ENCODE results near the gene COX15. TPM values are rescaled to one million over a fixed set of nuclear protein-coding genes. Genes with fewer than 3 reads are reported as not detected.

Gene COX15
- total RNA-seq, 2 experiments from 2014 or later = 18.5 to 55.2 TPM

GRCh38 chr10:99709480-99710229 is 22.3 kb downstream of the COX15 start:
- no peak for TF ChIP-seq CTCF (conservative IDR thresholded peaks at IDR 0.05; ENCODE audit: low read length)
- no peak for TF ChIP-seq EZH2phosphoT487 (IDR thresholded peaks at IDR 0.05; ENCODE audit: borderline replicate concordance, low read depth, low read length)
- no peaks in the 10 kb centered on the region for H3K9me3 ChIP-seq (ENCODE audit: low read length)
- intact Hi-C loops (cut with micrococcal nuclease; ENCODE audit: unreplicated experiment) = loop anchor here (5.0 to 10.0 kb wide), 2 partner anchors 147 to 315 kb away; no protein-coding TSS in a partner anchor
- H3K9me2 ChIP-seq (ENCODE audit: insufficient read depth, low read length) = no peaks in the 10 kb centered on the region
- ChIA-PET POLR2A (no interaction called here), CTCF (ENCODE audit: unreplicated experiment) (no interaction called here)
- H3K4me1 ChIP-seq (ENCODE audit: insufficient read depth, low read length, poor library complexity, severe bottlenecking) = no peaks in the 10 kb centered on the region
- BruUV-seq (replicated peaks) = no TSS peak
- H3K79me2 ChIP-seq (ENCODE audit: insufficient read depth, low read depth, low read length) = no peaks in the 10 kb centered on the region
- no peak overlapping the region for H2AFZ ChIP-seq (ENCODE audit: low read length)
- no peak overlapping the region for H3K27ac ChIP-seq (ENCODE audit: low read depth, low read length, poor library complexity, severe bottlenecking)
- no peak overlapping the region for H3K4me3 ChIP-seq (ENCODE audit: low read depth, low read length, poor library complexity, severe bottlenecking)
- DNase-seq (ENCODE audit: low spot score) = no peak
- H4K20me1 ChIP-seq (ENCODE audit: insufficient read depth, low read length) = no peaks in the 10 kb centered on the region
- H3K4me2 ChIP-seq (ENCODE audit: low read length) = no peak overlapping the region
- H3K36me3 ChIP-seq (ENCODE audit: insufficient read depth, low read length) = peaks cover 27% of the 10 kb centered on the region; the same call in 1 of the 2 replicates

DNA sequence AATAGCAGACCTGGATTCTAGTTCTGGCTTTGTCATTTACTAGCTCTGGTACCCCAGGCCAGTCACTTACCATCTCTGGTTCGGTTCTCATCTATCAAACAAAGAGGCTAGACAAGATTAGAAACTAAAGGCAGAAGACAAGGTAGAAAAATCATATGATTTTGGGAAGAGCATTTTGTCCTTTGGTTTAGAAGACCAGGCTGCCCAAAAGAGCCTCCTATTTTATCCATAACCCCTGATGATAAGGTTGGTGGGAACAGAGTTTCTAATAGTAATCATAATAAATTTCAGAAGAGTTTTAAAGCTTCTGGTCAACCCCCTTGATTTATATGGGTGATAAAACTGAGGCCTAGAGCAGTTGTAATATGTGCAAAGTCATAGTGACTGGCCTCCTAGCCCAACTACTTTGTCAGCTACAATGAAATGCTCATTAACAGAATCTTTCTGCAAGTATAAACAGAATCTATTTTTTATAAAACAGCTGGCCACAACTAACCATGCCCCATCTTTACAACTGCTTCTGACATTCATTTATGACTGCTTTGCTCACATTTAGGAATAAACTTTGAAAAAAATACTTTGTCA is 23.4 kb downstream of the COX15 start:
- BruUV-seq (replicated peaks) = no TSS peak
- TF ChIP-seq EZH2phosphoT487 (IDR thresholded peaks at IDR 0.05; ENCODE audit: borderline replicate concordance, low read depth, low read length) = no peak
- H3K36me3 ChIP-seq (ENCODE audit: insufficient read depth, low read length) = peaks cover 16% of the 10 kb centered on the region; the same call in 1 of the 2 replicates
- no peaks in the 10 kb centered on the region for H4K20me1 ChIP-seq (ENCODE audit: insufficient read depth, low read length)
- CTCF ChIA-PET (ENCODE audit: unreplicated experiment) = no interaction called here
- no peaks in the 10 kb centered on the region for H3K9me3 ChIP-seq (ENCODE audit: low read length)
- H3K4me2 ChIP-seq (ENCODE audit: low read length) = no peak overlapping the region
- intact Hi-C loops (cut with micrococcal nuclease; ENCODE audit: unreplicated experiment) = no loop called here
- H3K27ac ChIP-seq (ENCODE audit: low read depth, low read length, poor library complexity, severe bottlenecking) = no peak overlapping the region
- no peak overlapping the region for H2AFZ ChIP-seq (ENCODE audit: low read length)
- no peak overlapping the region for H3K4me3 ChIP-seq (ENCODE audit: low read depth, low read length, poor library complexity, severe bottlenecking)
- H3K4me1 ChIP-seq (ENCODE audit: insufficient read depth, low read length, poor library complexity, severe bottlenecking) = no peaks in the 10 kb centered on the region
- H3K79me2 ChIP-seq (ENCODE audit: insufficient read depth, low read depth, low read length) = no peaks in the 10 kb centered on the region
- POLR2A ChIA-PET = no interaction called here
- no peak for DNase-seq (ENCODE audit: low spot score)
- H3K9me2 ChIP-seq (ENCODE audit: insufficient read depth, low read length) = no peaks in the 10 kb centered on the region

DNA sequence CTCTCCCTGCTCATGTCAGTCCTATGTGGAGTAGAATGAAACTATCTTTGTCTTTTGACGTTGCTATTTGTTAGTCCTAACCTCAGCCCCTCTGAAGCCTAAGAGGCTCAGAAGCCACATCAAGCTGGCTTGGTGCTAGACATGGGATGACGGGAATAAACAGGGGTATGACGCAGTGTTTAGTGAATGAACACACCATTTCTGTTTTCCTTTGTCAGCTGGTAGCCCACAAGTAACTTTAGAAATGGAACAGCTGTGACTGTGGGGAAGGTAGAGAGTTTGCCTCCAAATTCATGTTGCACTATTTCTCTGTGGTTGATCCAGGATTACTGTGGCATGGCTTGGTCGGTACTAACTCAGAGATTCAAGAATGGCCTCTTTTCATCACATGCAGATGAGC is 31.3 kb downstream of the COX15 start:
- no peaks in the 10 kb centered on the region for H3K9me2 ChIP-seq (ENCODE audit: insufficient read depth, low read length)
- intact Hi-C loops (cut with micrococcal nuclease; ENCODE audit: unreplicated experiment) = no loop called here
- no peaks in the 10 kb centered on the region for H3K4me1 ChIP-seq (ENCODE audit: insufficient read depth, low read length, poor library complexity, severe bottlenecking)
- H3K4me2 ChIP-seq (ENCODE audit: low read length) = no peak overlapping the region
- H3K79me2 ChIP-seq (ENCODE audit: insufficient read depth, low read depth, low read length) = no peaks in the 10 kb centered on the region
- no peaks in the 10 kb centered on the region for H4K20me1 ChIP-seq (ENCODE audit: insufficient read depth, low read length)
- H3K4me3 ChIP-seq (ENCODE audit: low read depth, low read length, poor library complexity, severe bottlenecking) = no peak overlapping the region
- POLR2A ChIA-PET = no interaction called here
- CTCF ChIA-PET (ENCODE audit: unreplicated experiment) = no interaction called here
- DNase-seq (ENCODE audit: low spot score) = no peak
- TF ChIP-seq EZH2phosphoT487 (IDR thresholded peaks at IDR 0.05; ENCODE audit: borderline replicate concordance, low read depth, low read length) (no peak), CTCF (conservative IDR thresholded peaks at IDR 0.05; ENCODE audit: low read length) (no peak)
- H2AFZ ChIP-seq (ENCODE audit: low read length) = no peak overlapping the region
- no peaks in the 10 kb centered on the region for H3K9me3 ChIP-seq (ENCODE audit: low read length)
- H3K27ac ChIP-seq (ENCODE audit: low read depth, low read length, poor library complexity, severe bottlenecking) = no peak overlapping the region
- no TSS peak for BruUV-seq (replicated peaks)
- H3K36me3 ChIP-seq (ENCODE audit: insufficient read depth, low read length) = no peaks in the 10 kb centered on the region

Data from OCI-LY7 (cell line).